BLaER1 treated with 17β-estradiol and CSF1 and Interleukin-3, amounts not matched to agents 10 nM and 100 nM (cell line): ENCODE data around the gene CCSER2.
"Not testable (repeated sequence)": the region's sequence is repeated elsewhere in the genome, so short reads cannot be mapped to it uniquely, and the experiment has no call there.

Source experiments
- H3K27ac ChIP-seq, 11 experiments: shearing (Covaris generic); formaldehyde crosslinking; 2 replicates each; pipeline ENCODE4 v1.8.1; 2022
- H3K27me3 ChIP-seq, 11 experiments: shearing (Covaris generic); formaldehyde crosslinking; 2 replicates each; pipeline ENCODE4 v1.8.1; 2022
- H3K36me3 ChIP-seq, 11 experiments: shearing (Covaris generic); formaldehyde crosslinking; 2 replicates each; pipeline ENCODE4 v1.8.1; 2022
- H3K4me1 ChIP-seq, 10 experiments: shearing (Covaris generic); formaldehyde crosslinking; 2 replicates each; pipeline ENCODE4 v1.8.1; 2022
- H3K4me2 ChIP-seq, 11 experiments: shearing (Covaris generic); formaldehyde crosslinking; 2 replicates each; pipeline ENCODE4 v1.8.1; 2022
- H3K4me3 ChIP-seq, 10 experiments: shearing (Covaris generic); formaldehyde crosslinking; 2 replicates each; pipeline ENCODE4 v1.8.1; 2022
- H3K9ac ChIP-seq, 11 experiments: shearing (Covaris generic); formaldehyde crosslinking; 2 replicates each; pipeline ENCODE4 v1.8.1; 2022
- H3K9me3 ChIP-seq, 11 experiments: shearing (Covaris generic); formaldehyde crosslinking; replicated peaks in 1 of 11; 2 replicates each; pipeline ENCODE4 v1.8.1; 2022
- H4K20me1 ChIP-seq, 11 experiments: shearing (Covaris generic); formaldehyde crosslinking; 2 replicates each; pipeline ENCODE4 v1.8.1; 2022
- Cebpa-rat ChIP-seq, 11 experiments: shearing (Covaris generic); IDR thresholded peaks; 2 replicates each; pipeline ENCODE4 v1.8.1; 2022

CCSER2 gene

GRCh38 chr10:84440781-84441180 is 112.4 kb downstream of the CCSER2 start:
- Histone ChIP-seq H4K20me1 (peaks cover 0 to 4% (median 0%) of the 10 kb centered on the region in 11 experiments; a peak in 1 of 22 replicates), H3K4me2 (no peak overlapping the region), H3K9me3 (peaks cover 12 to 21% (median 17%) of the 10 kb centered on the region in 11 experiments), H3K4me1 (no peaks in the 10 kb centered on the region), H3K36me3 (peaks cover 26 to 76% (median 42%) of the 10 kb centered on the region in 11 experiments), H3K27ac (no peak overlapping the region), H3K27me3 (no peaks in the 10 kb centered on the region), H3K4me3 (no peak overlapping the region), H3K9ac (no peak overlapping the region)
- TF ChIP-seq Cebpa-rat (IDR thresholded peaks at IDR 0.05), result no peak

GRCh38 chr10:84447701-84448400 is 119.5 kb downstream of the CCSER2 start:
- no peaks in the 10 kb centered on the region for H4K20me1 ChIP-seq
- H3K4me3 ChIP-seq, result no peak overlapping the region
- no peak overlapping the region for H3K9ac ChIP-seq
- peaks cover 0 to 5% (median 3%) of the 10 kb centered on the region in 11 experiments; a peak in 17 of 22 replicates for H3K9me3 ChIP-seq
- no peak overlapping the region for H3K27ac ChIP-seq
- H3K36me3 ChIP-seq, result peaks cover 14 to 67% (median 23%) of the 10 kb centered on the region in 11 experiments; a peak in 21 of 22 replicates
- H3K4me2 ChIP-seq, result no peak overlapping the region
- TF ChIP-seq Cebpa-rat (IDR thresholded peaks at IDR 0.05), result no peak
- no peaks in the 10 kb centered on the region for H3K4me1 ChIP-seq
- no peaks in the 10 kb centered on the region for H3K27me3 ChIP-seq

GRCh38 chr10:84449351-84449750 is 121.0 kb downstream of the CCSER2 start:
- H3K36me3 ChIP-seq, result peaks cover 8 to 57% (median 18%) of the 10 kb centered on the region in 11 experiments; a peak in 19 of 22 replicates
- not testable (repeated sequence) for H3K4me3 ChIP-seq, H4K20me1 ChIP-seq, H3K9me3 ChIP-seq, H3K9ac ChIP-seq, H3K27me3 ChIP-seq, H3K4me2 ChIP-seq, H3K4me1 ChIP-seq, H3K27ac ChIP-seq

- Histone ChIP-seq H4K20me1 (no peaks in the 10 kb centered on the region), H3K36me3 (peaks cover 6 to 60% (median 23%) of the 10 kb centered on the region in 11 experiments; a peak in 21 of 22 replicates), H3K27me3 (no peaks in the 10 kb centered on the region), H3K4me3 (no peak overlapping the region), H3K9ac (no peak overlapping the region), H3K4me2 (no peak overlapping the region), H3K27ac (no peak overlapping the region), H3K9me3 (peaks cover 0 to 7% (median 4%) of the 10 kb centered on the region in 11 experiments; a peak in 7 of 22 replicates), H3K4me1 (no peaks in the 10 kb centered on the region)
- TF ChIP-seq Cebpa-rat (IDR thresholded peaks at IDR 0.05), result no peak
Observed at GRCh38 chr10:84452003-84452402, 123.6 kb downstream of the CCSER2 start.

- Histone ChIP-seq H3K9me3 (peaks cover 0 to 7% (median 5%) of the 10 kb centered on the region in 11 experiments; a peak in 9 of 22 replicates), H3K9ac (no peak overlapping the region), H3K4me3 (no peak overlapping the region), H3K4me1 (no peaks in the 10 kb centered on the region), H3K27ac (no peak overlapping the region), H3K4me2 (no peak overlapping the region), H4K20me1 (no peaks in the 10 kb centered on the region), H3K27me3 (no peaks in the 10 kb centered on the region), H3K36me3 (peaks cover 6 to 54% (median 20%) of the 10 kb centered on the region in 11 experiments; a peak in 20 of 22 replicates)
- TF ChIP-seq Cebpa-rat (IDR thresholded peaks at IDR 0.05), result no peak
Observed at GRCh38 chr10:84453303-84453702, 124.9 kb downstream of the CCSER2 start.

- H3K4me1 ChIP-seq, result no peaks in the 10 kb centered on the region
- H3K4me2 ChIP-seq, result no peak overlapping the region
- H3K27ac ChIP-seq, result no peak overlapping the region
- no peaks in the 10 kb centered on the region for H4K20me1 ChIP-seq
- no peak overlapping the region for H3K9ac ChIP-seq
- peaks cover 15 to 52% (median 25%) of the 10 kb centered on the region in 11 experiments for H3K36me3 ChIP-seq
- peaks cover 10 to 18% (median 16%) of the 10 kb centered on the region in 11 experiments; a peak in 21 of 22 replicates for H3K9me3 ChIP-seq
- no peak for TF ChIP-seq Cebpa-rat (IDR thresholded peaks at IDR 0.05)
- no peaks in the 10 kb centered on the region for H3K27me3 ChIP-seq
- no peak overlapping the region for H3K4me3 ChIP-seq
Observed at GRCh38 chr10:84456126-84456525, 127.7 kb downstream of the CCSER2 start.

GRCh38 chr10:84460520-84460919 is 132.1 kb downstream of the CCSER2 start:
- Histone ChIP-seq H3K9ac (no peak overlapping the region), H3K27me3 (no peaks in the 10 kb centered on the region), H3K36me3 (peaks cover 17 to 52% (median 30%) of the 10 kb centered on the region in 11 experiments), H3K4me3 (no peak overlapping the region), H3K27ac (no peak overlapping the region), H3K4me1 (peaks cover 0 to 9% (median 0%) of the 10 kb centered on the region in 10 experiments; a peak in 3 of 20 replicates), H4K20me1 (no peaks in the 10 kb centered on the region; a peak in 1 of 22 replicates), H3K9me3 (peaks cover 12 to 19% (median 15%) of the 10 kb centered on the region in 11 experiments), H3K4me2 (no peak overlapping the region)
- TF ChIP-seq Cebpa-rat (IDR thresholded peaks at IDR 0.05), result no peak

- Histone ChIP-seq H3K4me1 (no peaks in the 10 kb centered on the region), H3K27me3 (no peaks in the 10 kb centered on the region), H3K36me3 (peaks cover 24 to 86% (median 37%) of the 10 kb centered on the region in 11 experiments), H4K20me1 (no peaks in the 10 kb centered on the region), H3K9ac (no peak overlapping the region), H3K27ac (no peak overlapping the region), H3K4me2 (no peak overlapping the region), H3K4me3 (no peak overlapping the region), H3K9me3 (peaks cover 7 to 17% (median 12%) of the 10 kb centered on the region in 11 experiments; a peak in 14 of 22 replicates)
- no peak for TF ChIP-seq Cebpa-rat (IDR thresholded peaks at IDR 0.05)
Observed at GRCh38 chr10:84469470-84469869, 141.1 kb downstream of the CCSER2 start.

GRCh38 chr10:84473136-84473535 is 144.7 kb downstream of the CCSER2 start:
- H3K9ac ChIP-seq, result no peak overlapping the region
- no peak overlapping the region for H3K4me2 ChIP-seq
- H3K27ac ChIP-seq, result no peak overlapping the region

More at GRCh38 chr10:84473136-84473535, 144.7 kb downstream of the CCSER2 start:
- no peak for TF ChIP-seq Cebpa-rat (IDR thresholded peaks at IDR 0.05)
- H3K9me3 ChIP-seq, result no peaks in the 10 kb centered on the region
- H3K4me1 ChIP-seq, result no peaks in the 10 kb centered on the region
- H3K27me3 ChIP-seq, result no peaks in the 10 kb centered on the region
- peaks cover 0 to 85% (median 18%) of the 10 kb centered on the region in 11 experiments; a peak in 13 of 22 replicates for H3K36me3 ChIP-seq
- H4K20me1 ChIP-seq, result no peaks in the 10 kb centered on the region; a peak in 1 of 22 replicates
- no peak overlapping the region for H3K4me3 ChIP-seq
